ENCODE data around the gene SUCLG1.
A peak's percentile ranks its signal among the peaks of the same experiment; 100 is the strongest.
"Not testable (repeated sequence)": the region's sequence is repeated elsewhere in the genome, so short reads cannot be mapped to it uniquely, and the experiment has no call there.

SUCLG1 gene

GRCh38 chr2:84472856-84473565 lies 13.9 kb upstream of the SUCLG1 start:
- DNase-seq, result no peak
- in situ Hi-C loops (cut with HindIII; ENCODE audit: low pct_ligation_motif_present, low pct_unique_long_range_greater_than_20kb, low sequenced_read_pairs), result no loop called here

- in situ Hi-C loops (cut with HindIII; ENCODE audit: low pct_ligation_motif_present, low pct_unique_long_range_greater_than_20kb, low sequenced_read_pairs); DNase-seq: not testable (repeated sequence)
These were observed 13.3 kb upstream of the SUCLG1 start for GRCh38 chr2:84472423-84472822.

GRCh38 chr2:84467389-84467788 lies 8.3 kb upstream of the SUCLG1 start:
- in situ Hi-C loops (cut with HindIII; ENCODE audit: low pct_ligation_motif_present, low pct_unique_long_range_greater_than_20kb, low sequenced_read_pairs), result no loop called here
- DNase-seq, result no peak

DNA sequence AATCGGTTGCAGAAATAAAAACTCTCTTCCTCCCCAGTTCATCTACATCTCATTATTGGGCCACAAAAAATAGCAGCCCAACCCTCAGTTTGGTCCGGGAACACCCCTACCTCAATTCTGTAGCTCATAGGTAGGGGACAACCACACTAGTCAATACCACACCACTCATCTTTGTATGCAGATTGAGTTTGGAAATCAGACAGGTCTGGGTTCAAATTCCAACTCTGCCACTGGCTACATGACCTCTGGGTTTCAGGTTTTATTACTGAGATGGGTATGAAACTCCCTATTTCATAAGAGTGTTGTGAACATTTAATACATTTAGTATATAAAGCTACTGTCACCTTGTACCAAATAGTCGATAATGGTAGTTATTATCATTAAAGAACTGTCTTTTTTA lies 2.2 kb upstream of the SUCLG1 start:
- no peak for DNase-seq
- in situ Hi-C loops (cut with HindIII; ENCODE audit: low pct_ligation_motif_present, low pct_unique_long_range_greater_than_20kb, low sequenced_read_pairs), result no loop called here

- in situ Hi-C loops (cut with HindIII; ENCODE audit: low pct_ligation_motif_present, low pct_unique_long_range_greater_than_20kb, low sequenced_read_pairs), result no loop called here
- DNase-seq, result no peak
These were observed 1.6 kb upstream of the SUCLG1 start for GRCh38 chr2:84460670-84461069.

DNA sequence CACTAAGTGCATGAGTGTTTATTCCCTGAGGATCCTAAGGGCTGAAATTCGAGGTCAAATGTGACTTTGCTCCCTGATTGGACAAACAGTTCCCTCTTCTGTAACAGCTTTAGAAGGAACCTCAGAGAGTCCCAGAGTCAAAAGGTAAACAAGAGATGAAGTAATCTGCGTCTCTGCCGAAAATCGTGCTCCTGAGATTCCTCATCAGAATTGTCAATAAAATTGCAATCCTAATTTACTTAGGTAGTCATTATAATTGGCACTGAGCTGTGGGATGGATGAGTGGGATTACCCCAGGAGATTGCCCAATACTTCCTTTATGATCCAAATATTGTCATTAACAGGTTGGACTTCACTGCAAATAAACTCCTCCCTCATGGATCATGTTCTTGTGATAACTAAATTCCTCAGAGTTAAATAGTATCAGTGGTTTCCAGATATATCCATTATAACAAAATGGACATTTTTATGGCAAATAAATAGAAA lies 907 bp upstream of the SUCLG1 start:
- peak; percentile 11 for DNase-seq
- in situ Hi-C loops (cut with HindIII; ENCODE audit: low pct_ligation_motif_present, low pct_unique_long_range_greater_than_20kb, low sequenced_read_pairs), result no loop called here

DNA sequence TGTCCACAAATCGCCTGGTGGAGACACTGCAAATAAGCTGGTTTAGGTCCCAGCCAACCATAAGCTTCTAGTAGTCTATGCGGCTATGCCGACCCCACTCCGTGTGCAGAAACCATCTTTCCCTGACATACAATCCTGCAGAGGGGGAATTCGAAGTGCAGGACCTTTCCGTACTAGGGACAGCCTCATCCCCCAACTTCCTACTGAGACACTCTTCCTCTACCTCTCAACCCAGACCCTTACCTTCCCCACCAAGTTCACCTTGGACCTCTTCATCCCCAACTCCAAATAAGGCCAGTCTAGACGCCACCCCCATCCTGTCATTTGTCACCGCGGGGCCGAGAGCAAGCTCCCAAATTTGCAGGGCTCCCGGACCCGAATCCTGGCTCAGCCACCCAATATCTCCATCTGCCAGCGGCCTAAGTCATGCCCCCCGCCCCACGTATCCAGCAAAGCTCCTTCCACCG lies 496 bp downstream of the SUCLG1 start:
- in situ Hi-C loops (cut with HindIII; ENCODE audit: low pct_ligation_motif_present, low pct_unique_long_range_greater_than_20kb, low sequenced_read_pairs), result no loop called here
- DNase-seq, result peak; percentile 17

DNA sequence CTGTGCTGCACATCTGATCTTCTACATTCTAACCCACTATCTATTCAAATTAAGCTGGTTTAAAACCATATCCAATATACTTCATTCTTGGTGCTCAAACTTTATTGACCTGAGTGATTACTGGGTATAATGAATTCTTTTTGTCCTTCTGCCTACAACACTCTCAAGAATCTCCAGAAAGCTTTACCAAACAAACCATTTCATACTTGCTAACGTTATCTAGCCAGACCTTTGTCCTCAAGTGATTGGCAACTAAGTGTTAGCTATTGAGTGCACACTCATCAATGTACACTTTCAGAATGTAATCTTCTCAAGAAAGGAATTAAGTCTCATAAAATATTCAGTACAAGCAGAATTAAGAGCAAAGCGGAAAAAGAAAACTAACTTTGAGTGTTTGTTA lies 1.4 kb downstream of the SUCLG1 start:
- in situ Hi-C loops (cut with HindIII; ENCODE audit: low pct_ligation_motif_present, low pct_unique_long_range_greater_than_20kb, low sequenced_read_pairs), result no loop called here
- no peak for DNase-seq

DNA sequence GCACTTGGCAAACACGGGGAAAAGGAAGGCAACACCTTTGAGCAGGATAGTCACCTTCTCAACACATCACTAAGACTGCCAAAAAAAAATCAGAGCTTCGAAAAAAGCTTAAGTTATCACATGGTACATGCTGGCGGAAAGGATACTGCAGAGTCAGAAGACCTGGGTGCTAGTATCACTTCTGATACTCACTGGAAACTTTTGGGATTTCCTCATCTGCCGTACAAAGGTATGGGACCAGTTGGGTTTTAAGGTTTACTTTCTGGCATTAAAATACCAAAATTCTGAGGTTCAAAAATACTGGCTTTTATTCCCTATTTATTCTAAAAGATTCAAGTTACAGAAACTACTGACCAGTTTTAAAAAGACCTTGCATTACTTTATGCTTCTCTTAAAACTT lies 2.9 kb downstream of the SUCLG1 start:
- in situ Hi-C loops (cut with HindIII; ENCODE audit: low pct_ligation_motif_present, low pct_unique_long_range_greater_than_20kb, low sequenced_read_pairs), result no loop called here

DNA sequence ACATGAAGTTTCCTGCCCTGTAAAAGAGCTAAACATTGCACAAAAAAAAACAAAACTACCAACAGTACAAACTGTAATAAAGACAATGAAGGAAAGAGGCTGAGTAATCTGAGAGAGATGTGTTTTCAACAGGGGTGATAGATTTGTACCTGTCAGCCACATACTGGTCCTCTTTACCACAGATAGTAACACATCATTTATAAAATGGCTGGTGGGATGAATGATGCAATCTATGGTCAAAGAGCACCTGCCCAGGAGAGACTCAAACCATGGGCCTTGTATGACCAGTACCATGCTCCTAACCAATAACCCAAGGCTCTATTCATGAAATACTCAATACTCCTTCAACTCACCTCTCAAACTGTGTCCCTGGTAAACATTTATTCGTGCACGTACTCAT lies 4.5 kb downstream of the SUCLG1 start:
- in situ Hi-C loops (cut with HindIII; ENCODE audit: low pct_ligation_motif_present, low pct_unique_long_range_greater_than_20kb, low sequenced_read_pairs), result no loop called here
- DNase-seq, result no peak

More for the DNA sequence above, 2.9 kb downstream of the SUCLG1 start:
- no peak for DNase-seq

GRCh38 chr2:84452624-84453023 lies 6.5 kb downstream of the SUCLG1 start:
- no peak for DNase-seq
- in situ Hi-C loops (cut with HindIII; ENCODE audit: low pct_ligation_motif_present, low pct_unique_long_range_greater_than_20kb, low sequenced_read_pairs), result no loop called here

DNA sequence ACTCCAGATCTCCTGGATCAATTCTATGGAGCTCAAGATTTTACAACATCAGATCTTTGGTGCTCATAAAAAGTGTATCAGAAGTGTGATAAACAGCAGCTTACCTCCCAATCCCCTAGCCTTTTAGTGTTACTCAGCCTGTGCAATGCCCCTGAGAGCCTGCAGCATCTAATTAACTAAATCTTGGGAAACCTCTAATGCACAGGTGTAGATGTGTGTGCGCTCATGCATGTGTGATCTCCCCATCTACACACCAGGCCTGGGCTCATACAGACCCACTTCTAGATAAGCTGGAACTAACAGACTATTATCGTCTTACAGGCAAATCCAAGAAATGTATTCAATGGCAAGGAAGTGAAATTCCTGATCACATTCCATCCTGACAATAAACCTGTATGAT lies 7.5 kb downstream of the SUCLG1 start:
- in situ Hi-C loops (cut with HindIII; ENCODE audit: low pct_ligation_motif_present, low pct_unique_long_range_greater_than_20kb, low sequenced_read_pairs), result no loop called here
- DNase-seq, result no peak

DNA sequence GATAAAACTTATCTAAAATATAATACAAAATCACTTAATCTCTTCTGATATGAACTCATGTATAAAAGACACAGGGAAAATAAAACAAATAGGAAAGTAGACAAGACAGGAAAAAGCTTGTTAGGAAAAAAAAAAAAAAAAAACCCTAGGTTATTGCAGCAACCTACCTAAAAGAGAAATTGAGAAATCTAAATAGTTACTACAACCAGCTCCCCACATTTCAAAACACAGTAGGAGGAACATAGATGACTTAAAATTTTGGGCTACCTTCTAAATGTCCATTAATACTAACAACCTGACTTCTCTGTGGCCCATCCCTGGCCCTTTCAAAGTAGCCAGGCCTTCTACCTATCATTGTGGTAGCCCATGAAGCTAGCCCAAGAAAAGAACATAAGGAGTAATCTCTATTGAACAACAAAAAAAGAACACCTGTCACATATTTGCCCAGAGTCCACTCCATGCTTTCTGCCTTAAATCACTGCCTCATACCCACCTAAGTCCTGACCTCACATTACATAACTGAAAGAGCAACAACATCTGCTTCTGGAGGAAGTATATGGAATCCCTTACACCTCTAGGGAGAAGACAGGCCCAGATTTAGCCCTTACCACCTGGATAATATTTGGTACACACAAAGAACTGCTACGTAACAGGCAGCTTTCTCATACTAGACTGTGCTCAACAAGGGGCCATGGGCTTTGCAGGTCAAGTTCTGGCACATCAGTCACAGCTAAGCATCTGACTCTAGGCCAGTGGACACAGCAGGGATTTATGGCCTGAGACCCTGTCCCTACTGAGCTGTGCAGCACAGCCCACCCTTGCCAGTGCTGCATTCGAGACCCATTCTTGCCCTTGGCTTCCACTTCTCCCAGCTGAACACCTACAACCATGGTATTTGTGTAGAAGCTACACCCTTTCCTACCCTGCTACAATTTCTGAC lies 8.5 kb downstream of the SUCLG1 start:
- no peak for DNase-seq
- in situ Hi-C loops (cut with HindIII; ENCODE audit: low pct_ligation_motif_present, low pct_unique_long_range_greater_than_20kb, low sequenced_read_pairs), result no loop called here

GRCh38 chr2:84449711-84450110 lies 9.4 kb downstream of the SUCLG1 start:
- no peak for DNase-seq
- in situ Hi-C loops (cut with HindIII; ENCODE audit: low pct_ligation_motif_present, low pct_unique_long_range_greater_than_20kb, low sequenced_read_pairs), result no loop called here

- DNase-seq, result no peak
- in situ Hi-C loops (cut with HindIII; ENCODE audit: low pct_ligation_motif_present, low pct_unique_long_range_greater_than_20kb, low sequenced_read_pairs), result no loop called here
These were observed 10.0 kb downstream of the SUCLG1 start for GRCh38 chr2:84449055-84449454.

DNA sequence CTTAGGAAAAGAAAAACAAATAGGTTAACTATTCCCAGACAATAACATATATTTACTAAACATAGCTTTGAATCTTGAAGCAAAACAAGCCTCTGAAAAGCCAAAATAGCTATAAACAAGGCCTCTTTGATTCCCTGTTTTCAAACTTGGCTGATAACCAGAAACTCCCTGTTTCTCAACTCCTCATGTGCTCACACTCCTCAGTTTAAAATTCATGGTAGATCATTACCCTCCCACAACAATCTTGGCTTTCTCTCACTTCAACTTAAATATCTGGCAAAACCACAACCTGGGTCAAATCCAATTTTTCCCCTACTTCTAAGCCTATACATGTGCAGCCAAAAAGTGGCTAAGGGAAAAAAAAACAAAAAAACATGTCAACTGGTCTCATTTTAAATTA lies 15.6 kb downstream of the SUCLG1 start:
- DNase-seq, result no peak
- in situ Hi-C loops (cut with HindIII; ENCODE audit: low pct_ligation_motif_present, low pct_unique_long_range_greater_than_20kb, low sequenced_read_pairs), result no loop called here

GRCh38 chr2:84442888-84443287 lies 16.2 kb downstream of the SUCLG1 start:
- DNase-seq, result no peak
- in situ Hi-C loops (cut with HindIII; ENCODE audit: low pct_ligation_motif_present, low pct_unique_long_range_greater_than_20kb, low sequenced_read_pairs), result no loop called here

GRCh38 chr2:84441505-84441904 lies 17.6 kb downstream of the SUCLG1 start:
- in situ Hi-C loops (cut with HindIII; ENCODE audit: low pct_ligation_motif_present, low pct_unique_long_range_greater_than_20kb, low sequenced_read_pairs), result no loop called here
- DNase-seq, result no peak

GRCh38 chr2:84441036-84441435 lies 18.0 kb downstream of the SUCLG1 start:
- no peak for DNase-seq
- in situ Hi-C loops (cut with HindIII; ENCODE audit: low pct_ligation_motif_present, low pct_unique_long_range_greater_than_20kb, low sequenced_read_pairs), result no loop called here

All from ACHN (cell line).